ENCODE measurements around the gene BMPR1A.
"Not testable (repeated sequence)": the region's sequence is repeated elsewhere in the genome, so short reads cannot be mapped to it uniquely, and the experiment has no call there.

Gene BMPR1A

DNA sequence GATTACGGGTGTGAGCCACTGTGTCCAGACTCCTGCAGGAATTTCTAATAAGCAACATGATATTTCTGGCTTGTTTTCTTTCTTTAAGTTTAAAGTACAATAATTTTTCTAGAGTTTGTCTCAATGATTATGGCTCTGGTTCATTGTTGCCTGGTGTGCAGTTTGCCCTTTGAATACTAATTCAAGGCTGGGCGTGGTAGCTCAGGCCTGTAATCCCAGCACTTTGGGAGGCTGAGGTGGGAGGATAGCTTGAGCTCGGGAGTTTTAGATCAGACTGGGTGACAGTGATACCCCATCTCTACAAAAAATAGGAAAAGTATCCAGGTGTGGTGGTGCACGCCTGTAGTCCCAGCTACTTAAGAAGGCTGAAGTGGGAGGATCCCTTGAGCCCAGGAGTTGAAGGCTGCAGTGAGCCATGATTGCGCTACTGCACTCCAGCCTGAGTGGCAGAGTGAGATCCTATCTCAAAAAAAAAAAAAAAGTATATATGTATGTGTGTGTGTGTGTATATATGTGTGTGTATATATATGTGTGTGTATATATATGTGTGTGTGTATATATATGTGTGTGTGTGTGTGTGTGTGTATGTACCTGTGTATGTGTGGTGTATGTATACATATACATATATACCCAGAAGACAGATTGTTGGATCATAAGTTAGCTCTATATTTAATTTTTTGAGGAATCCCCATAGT is 220.1 kb downstream of the BMPR1A start:
- DNase-seq, result no peak

GRCh38 chr10:86978457-86978856 is 222.0 kb downstream of the BMPR1A start:
- not testable (repeated sequence) for DNase-seq

DNA sequence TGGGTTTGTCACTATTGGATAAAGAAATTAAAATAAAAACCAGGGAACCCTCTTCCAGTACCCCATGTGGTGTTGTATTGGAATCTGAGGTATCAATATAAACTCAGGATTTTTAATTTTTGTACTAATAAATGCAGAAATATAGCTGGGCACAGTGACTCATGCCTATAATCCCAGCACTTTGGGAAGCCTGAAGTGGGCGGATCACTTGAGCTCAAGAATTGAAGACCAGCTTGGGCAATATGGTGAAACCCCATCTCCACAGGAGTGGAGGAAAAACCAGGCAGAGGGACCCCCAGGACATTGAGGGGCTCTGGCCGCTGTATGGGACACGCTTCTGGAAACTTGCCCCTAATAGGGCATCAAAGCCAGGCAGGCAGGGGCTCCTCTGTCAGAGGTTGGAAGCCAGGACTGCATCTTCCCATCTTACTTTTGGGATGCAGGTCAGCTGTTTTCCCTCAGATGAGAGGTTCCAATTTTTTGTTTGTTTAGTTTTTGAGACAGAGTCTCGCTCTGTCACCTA is 222.9 kb downstream of the BMPR1A start:
- no peak for DNase-seq

GRCh38 chr10:86979977-86980448 is 223.6 kb downstream of the BMPR1A start:
- DNase-seq, result no peak

GRCh38 chr10:86981020-86981419 is 224.6 kb downstream of the BMPR1A start:
- DNase-seq, result not testable (repeated sequence)

GRCh38 chr10:86981716-86982115 is 225.3 kb downstream of the BMPR1A start:
- DNase-seq, result no peak
